Inferior parietal cortex (tissue), 1 donor: ENCODE measurements around the gene PTBP3.
"Not testable (repeated sequence)": the region's sequence is repeated elsewhere in the genome, so short reads cannot be mapped to it uniquely, and the experiment has no call there.

Experiments
- DNase-seq: peaks from one replicate; pipeline ENCODE4 v3.0.0-alpha.2; 2016; ENCODE audit errors: extremely low spot score

The PTBP3 gene

DNA sequence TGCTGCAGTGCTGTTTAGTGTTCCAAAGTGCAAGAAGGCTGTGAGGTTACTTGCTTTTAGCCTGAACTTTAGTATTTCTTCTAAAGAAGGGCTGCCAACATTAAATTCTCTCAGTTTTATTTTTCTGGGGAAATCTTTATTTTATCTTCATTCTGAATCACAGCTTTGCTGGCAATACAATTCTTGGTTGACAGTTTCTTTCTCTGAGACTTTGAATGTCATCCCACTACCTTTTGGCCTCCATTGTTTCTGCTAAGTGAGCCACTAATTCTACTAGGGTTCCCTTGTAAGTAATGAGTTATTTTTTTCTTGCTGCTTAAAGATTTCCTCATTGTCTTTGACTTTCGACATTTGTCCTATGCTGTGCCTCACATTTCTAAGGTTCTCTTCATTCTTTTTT, 126.0 kb downstream of the PTBP3 start:
- DNase-seq = no peak

DNA sequence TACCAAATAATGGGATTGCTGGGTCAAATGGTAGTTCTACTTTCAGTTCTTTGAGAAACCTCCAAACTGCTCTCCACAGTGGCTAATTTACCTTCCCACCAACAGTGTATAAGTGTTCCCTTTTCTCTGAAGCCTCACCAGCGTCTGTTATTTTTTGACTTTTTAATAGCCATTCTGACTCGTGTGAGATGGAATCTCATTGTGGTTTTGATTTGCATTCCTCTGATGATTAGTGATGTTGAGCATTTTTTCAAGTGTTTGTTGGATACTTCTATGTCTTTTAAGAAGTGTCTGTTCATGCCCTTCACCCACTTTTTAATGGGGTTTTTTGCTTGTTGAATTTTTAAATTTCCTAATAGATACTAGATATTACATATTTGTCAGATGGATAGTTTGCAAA, 129.9 kb downstream of the PTBP3 start:
- DNase-seq = no peak

DNA sequence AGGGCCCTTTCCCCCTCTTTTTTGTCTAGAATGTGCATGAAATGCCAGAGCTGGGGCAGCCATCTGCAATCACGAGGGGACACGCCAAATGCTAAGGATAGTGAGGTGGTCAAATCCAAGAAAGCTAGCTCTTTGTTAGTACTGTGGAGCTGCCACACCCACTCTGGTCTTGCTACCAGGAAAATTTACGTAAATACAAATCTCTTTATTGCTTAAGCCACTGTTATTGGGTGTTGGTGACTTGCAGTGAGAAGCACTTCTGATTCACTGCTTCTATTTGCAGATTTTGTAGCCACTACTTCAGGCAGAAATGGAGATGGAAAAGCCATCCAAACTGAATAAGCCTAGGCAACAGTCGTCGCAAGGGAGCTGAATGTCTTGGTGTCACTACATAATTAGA, 132.7 kb downstream of the PTBP3 start:
- no peak for DNase-seq

DNA sequence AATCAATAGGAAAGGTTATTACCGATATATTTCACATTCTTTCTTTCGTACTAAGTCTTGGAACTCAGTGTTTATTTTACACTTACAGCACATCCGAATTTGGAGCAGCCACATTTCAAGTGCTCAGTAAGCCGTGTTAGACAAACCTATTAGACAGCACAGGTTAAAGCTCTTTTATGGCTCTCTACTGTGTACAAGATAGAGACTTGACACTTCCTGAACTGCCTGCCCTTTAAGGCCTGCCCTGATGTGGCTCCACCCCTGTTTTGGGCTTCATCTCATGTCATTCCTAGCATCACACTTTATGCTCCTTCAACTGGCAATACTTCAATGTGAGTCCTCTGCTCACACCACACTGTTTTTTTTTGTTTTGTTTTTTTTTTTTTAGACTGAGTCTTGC, 134.8 kb downstream of the PTBP3 start:
- DNase-seq = no peak

DNA sequence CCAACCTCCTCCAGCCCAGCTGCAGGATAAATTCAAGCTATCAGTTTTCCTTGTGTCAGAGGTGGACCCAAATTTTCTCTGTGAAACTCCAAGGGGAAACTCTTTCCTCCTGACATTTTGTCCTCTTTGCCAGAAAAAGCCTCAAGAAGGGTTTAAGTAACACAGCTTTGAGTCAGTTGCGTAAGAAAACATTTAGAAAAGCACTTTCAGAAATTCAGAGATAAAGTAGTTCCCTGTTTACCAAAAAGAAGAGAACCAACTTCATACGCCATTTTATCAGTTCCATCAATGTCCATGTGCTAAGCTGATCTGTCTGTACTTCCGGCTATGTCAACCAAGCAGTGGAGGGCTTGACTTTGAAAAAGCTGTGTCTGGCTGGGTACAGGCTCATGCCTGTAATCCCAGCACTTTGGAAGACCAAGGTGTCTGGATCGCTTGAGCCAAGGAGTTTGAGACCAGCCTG, 138.4 kb downstream of the PTBP3 start:
- no peak for DNase-seq

DNA sequence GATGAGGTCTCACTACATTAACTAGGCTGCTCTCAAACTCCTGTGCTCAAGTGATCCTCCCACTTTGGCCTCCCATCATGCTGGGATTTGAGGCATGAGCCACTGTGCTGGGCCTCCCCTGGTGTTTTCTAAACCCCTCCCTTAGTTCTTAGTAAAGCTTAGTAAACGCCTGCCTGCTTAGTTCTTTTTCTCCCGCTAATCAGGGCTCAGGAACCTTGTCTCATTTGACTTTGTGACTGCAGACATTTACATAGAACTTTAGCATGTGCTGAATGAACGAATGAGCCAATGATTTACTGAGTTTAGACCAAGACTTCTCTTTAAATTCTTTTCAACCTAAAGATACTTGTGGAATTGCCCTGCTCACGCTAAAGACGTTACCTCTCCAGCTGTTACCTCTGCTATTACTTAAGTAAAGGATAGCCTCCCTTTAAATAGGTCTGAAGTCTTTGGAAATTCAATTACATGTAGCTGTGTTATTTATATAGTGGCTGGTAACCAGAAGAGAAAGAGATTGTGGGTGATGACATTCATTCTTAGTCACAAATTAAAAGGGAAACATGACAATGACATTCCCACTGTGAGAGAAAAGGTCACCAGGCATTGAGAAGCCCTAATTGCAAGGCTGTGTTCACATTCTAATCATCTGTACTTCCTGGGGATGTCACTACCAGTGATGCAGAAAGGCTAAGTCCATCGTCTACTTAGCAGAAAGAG, 139.7 kb downstream of the PTBP3 start:
- no peak for DNase-seq

DNA sequence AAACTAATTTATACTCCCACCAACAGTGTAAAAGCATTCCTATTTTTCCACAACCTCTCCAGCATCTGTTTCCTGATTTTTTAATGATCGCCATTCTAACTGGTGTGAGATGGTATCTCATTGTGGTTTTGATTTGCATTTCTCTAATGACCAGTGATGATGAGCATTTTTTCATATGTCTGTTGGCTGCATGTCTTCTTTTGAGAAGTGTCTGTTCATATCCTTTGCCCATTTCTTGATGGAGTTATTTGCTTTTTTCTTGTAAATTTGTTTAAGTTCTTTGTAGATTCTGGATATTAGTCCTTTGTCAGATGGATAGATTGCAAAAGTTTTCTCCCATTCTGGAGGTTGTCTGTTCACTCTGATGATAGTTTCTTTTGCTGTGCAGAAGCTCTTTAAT, 143.1 kb downstream of the PTBP3 start:
- not testable (repeated sequence) for DNase-seq

DNA sequence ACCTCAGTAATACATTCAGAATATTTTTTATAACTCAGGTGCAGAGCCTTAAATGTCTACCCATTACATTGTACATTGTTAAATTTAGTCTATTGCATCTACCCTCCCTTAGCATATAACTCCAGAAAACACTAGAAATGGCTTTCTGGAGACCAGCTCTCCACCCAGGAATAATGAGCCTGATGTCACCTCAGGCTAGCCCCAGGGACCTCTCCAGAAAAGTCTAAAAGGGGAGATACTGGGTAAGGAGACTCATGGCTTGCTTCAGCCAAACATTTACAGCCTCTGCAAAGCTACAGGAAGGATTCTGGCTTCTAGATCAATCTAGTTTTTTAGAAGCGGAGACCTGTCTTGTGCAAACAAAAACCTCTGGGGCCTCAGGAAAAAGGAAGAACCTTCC, 144.5 kb downstream of the PTBP3 start:
- DNase-seq = no peak

DNA sequence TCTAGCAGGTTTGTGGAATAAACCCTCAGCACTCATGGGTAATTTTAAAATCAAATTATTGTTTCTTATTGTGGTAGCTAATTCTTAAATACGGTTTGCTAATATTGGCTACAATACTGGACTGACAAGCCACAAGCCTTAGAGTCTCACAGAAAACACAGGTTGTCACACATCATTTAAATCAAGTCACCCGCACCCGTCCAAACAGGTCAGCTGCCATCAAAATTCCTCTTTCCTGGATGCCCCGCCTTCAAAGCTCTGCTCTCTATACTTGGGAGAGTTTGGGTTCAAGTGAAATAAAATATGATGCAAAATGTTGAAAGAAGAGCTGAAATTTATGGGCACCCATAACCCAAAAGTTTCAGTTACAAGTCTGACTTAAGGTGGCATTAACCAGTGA, 146.0 kb downstream of the PTBP3 start:
- DNase-seq = no peak

DNA sequence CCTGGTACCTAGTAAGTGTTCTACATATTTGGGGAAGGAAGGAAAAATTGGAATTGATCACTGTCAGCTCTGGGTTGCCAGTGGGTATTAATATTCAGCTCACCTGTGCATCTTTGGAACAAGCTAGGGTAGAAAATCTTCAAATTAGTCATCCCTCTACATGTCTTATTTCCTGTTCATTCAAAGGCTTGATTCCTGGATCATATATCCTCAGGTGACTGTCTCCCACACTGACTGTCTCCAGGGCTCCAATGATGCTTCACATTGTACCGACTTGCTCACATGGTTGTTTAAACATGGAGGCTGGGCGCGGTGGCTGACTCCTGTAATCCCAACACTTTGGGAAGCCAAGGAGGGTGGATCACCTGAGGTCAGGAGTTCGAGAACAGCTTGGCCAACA, 146.7 kb downstream of the PTBP3 start:
- DNase-seq = no peak

DNA sequence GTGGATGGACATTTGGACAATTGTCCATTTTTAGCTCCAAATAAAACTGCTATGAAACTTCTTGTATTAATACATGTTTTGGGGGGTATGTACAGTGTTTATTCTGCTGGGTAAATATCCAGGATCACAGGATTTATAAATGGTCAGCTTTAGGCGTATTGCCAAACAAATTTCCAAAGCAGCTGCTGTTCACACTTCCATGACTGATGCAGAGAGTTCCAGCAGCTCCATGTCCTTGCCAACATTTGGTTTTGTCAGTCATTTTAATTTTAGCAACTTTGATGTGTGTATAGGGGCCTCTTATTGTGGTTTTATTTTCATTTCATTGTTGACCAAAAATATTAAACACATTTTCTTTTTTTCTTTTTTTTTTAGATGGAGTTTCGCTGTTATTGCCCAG, 148.5 kb downstream of the PTBP3 start:
- DNase-seq = no peak

DNA sequence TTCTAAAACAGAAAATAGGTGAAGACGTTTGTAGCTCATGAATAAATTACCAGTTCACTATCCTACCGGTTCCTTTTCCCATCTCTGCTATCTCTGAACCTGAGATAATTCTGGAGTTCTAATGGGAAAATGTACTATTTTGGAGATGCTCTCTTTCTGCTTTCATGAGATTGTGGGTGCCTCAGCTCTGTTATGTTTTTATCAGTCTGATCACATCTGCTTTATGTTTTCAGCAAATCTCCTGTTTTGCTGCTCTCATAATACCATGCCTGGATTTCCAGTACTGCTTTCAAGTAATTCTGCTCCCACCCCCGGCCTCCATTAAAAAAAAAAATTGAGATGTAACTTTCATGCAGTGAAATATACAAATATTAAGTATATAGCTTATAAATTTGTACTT, 149.2 kb downstream of the PTBP3 start:
- no peak for DNase-seq

DNA sequence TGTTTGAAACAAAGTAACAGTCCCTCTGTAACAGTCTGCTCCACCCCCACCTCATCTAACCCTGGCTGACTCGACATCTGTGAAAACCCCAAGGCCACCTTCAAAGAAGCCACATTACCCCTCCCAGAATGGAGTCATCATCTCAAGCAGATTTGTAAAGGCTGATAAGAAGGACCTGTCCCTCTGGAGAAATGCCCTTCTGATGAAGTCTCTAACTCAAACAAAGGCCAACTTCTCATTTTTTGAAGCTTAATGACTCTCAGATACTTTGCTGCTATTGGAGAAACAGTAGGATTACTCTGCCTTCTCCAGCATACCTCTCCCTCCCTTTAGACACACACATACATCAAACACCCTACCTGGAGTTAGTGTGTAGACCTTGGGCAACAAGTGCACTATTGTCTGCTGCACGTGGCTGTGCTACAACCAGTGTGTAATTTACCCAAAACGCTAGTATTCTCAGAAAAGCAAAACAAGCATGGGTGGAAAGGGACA, 153.0 kb downstream of the PTBP3 start:
- no peak for DNase-seq

DNA sequence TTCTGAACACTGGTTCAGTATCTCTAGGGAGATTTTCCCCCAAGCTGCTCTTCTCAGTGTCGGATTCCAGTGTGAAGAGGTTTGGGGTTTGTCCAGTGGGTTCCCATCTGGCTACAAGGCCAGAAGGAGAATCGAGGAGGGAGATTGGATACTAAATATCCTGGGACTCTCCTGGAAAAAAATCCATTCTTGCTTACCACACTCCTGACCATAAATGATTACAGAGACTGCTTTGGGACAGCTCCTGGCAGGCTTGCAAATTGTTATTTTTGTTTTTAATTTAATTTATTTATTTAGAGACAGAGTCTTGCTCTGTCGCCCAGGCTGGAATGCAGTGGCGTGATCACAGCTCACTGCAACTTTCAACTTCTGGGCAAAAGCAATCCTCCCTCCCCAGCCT, 153.6 kb downstream of the PTBP3 start:
- DNase-seq = no peak

DNA sequence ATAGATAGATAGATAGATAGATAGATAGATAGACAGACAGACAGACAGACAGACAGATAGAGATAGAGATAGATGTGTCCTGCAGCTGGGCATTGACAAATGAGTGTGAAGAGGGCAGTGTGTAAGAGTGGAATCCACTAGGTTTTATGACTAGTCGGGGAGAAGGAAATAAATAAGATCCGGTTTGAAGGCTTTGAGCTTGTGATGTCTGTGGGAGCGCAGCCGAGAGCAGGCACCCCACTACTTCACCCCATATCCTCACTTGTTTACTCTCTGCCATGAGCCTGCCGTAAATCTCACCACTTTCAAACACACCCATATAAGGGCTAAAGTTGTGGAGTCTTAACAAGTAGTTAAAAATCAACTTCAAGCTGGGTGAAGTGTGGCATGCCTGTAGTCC, 156.9 kb downstream of the PTBP3 start:
- DNase-seq = no peak

DNA sequence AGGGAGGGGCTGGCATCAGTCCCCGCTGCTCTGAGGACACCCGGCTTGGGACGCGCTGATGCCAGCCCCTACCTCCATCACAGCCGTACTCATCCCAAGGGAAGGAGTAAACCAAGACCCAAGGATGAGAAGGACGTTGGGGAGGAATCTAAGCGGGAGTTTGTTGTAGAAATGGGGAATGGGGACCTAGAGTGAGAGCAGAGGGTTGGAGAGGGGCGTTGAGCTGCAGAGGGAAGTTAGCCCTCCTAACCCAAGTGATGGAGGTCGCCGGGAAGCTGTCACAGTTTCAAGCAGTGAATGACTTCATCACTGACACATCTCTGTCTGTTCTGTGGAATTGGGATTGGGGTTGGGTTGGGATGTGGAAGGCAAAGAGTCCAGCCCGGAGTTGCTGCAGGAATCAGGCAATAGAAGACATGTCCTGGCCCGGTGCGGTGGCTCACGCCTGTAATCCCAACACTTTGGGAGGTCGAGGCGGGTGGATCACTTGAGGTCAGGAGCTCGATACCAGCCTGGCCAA, 157.6 kb downstream of the PTBP3 start:
- no peak for DNase-seq

DNA sequence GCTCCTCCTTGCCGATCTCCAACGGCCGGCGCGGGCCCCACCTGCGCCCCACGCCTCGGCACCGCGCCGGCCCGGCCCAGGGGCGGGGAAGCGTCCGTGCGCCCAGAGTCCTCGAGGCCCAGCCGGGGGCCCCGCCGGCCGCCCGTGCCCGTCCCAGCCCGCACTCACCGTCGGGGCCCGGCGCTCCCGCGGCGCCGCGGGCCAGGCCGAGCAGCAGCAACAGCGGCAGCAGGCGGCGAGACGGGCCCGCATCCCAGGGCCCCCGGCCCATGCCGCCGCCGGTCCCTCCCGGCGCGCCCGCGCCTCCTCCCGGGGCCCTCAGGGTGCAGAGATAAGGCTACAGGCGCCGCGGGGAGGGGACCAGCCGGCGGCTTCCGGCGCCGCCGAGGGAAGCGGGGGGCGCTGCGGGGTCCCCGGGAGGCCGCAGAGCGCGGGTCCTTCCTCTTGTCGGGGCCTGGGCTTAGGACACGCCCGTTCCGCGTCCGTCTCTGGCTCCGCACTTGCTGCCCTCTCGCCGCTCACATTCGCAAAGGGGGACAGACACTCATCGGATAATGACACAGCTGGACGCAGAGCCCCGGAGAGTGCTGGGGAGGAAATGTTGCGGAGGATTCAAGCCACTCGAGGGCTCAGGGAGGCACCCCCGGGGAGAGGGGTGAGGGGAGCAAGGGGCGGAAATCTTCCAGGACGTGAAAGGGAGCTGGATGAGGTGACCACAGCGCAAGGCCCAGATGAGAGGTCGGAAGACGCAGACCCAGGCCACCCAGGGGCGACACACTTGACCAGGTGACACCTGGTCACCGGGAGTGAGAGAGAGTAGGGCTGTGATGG, 158.2 kb downstream of the PTBP3 start, which contains the start of gene SUSD1:
TSS of gene SUSD1 (minus strand) at position 333 of the 831 bp plus-strand sequence. CDS start at position 271, 62 bp downstream.
- no peak for DNase-seq

DNA sequence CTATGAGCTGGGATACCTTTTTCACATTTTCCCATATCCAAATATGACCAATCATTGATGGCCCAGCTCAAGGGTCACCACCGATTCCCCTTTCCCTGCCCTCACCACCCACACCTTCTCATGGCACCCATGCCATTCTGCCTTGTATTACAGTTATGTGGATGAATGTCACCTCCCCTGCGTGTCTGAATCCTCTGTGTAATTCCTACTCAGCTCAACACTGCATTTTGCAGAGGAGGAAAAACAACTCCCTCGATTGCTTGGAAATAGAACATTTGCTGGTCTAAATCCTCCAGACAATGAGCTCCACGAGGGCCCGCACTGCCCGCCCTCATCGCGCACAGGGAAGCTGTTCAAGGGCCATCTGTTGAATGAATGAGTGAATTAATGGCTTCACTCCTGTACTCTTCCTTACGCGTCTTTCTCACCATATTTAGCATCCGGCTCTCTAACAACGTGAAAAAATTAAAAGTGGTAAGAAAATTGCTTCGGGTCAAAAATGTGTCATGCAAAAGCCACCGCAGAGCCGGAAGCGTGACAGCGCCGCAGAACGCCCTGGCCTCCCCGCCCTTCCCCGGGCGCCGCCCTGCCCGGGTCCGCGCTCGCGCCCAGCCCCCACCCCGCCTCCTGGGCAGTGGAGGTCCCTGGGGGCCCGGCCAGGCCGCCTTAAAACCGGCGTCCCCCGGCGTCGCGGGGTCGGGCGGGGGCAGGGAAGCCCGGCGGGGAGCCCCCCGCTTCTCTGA, 159.0 kb downstream of the PTBP3 start:
- no peak for DNase-seq

DNA sequence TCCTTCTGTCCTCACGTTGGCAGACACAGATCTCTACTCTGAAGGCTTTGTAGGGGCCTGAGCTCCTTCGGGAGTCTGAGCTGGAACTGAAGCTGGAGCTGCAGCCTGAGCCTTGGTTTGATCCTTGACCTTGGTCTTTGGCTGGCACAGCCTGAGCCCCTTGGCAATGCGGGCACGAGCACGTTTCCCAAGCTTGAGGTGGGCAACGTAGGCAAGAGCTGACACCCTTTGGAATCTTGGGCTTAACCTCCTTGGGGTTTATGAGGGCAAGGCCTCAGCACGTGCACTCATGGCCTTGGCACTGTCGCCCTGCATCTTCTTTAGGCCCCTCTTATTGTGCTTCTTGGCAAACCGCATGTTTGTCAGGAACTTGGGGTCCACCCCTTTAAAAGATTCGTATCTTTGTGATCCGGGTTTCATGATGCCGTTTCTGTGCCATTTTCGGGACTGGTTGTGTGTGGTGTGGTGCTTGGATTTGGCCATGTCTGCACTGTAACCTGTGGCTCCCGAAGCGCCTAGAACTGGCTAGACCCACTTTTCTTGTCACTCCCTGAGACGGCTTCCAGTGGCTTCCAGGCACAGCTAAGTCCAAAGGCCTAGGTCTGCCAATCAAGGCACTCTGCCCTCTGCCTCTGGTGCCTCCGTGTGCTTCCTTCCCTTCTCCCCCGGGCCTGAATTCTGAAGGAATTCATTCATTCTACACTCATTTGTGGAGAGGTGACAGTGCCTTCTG, 159.8 kb downstream of the PTBP3 start:
- DNase-seq = no peak

DNA sequence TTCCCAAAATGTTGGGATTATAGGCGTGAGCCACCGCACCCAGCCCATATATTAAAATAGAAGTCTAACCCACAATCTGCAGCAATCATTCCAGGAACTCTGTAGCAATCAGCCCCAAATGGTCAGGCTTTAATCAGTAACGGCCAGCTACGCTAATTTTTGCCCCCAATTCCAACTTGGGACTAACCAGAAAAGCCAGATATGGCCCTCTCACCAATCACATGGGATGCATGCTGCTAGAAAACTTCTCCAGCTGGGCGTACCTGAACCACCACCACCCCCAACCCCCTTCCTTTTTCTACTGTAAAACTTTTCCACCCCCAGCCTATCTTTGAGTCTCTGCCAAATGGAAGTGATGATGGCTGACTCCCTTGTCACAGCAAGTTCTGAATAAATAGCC, 162.5 kb downstream of the PTBP3 start:
- DNase-seq = no peak

DNA sequence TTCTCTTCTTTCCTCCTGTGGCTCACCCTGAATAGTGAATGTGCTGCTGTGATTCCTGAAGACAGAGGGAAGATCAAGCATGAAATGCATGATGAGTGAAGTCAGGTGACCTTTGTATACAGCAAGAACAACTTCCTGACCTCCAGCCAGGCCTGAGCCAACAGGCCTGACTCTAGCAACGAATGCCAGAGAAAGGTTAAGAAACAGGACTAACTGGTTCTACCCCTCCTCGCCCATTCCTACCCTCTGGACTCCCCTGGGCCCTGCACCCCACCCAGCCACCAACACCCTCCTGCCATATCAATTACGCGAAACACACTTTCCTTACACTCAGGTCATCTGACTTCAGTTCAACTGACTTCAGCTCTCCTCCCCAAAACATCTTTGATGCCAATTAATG, 163.2 kb downstream of the PTBP3 start:
- no peak for DNase-seq
